Osteocyte (in vitro differentiated cells): ENCODE data around the gene KIFBP. TPM values are rescaled to one million over a fixed set of nuclear protein-coding genes. Genes with fewer than 3 reads are reported as not detected.

Experiments
- DNase-seq: peaks from one replicate; pipeline ENCODE4 v3.0.0; 2021; ENCODE audit warnings: mixed read lengths; ENCODE audit not compliant: unreplicated experiment; ENCODE audit errors: extremely low spot score
- H3K27ac Mint-ChIP-seq: one replicate; pipeline ENCODE4 v1.8.0; 2021; ENCODE audit warnings: mild to moderate bottlenecking, mixed read lengths; ENCODE audit not compliant: unreplicated experiment
- H3K27me3 Mint-ChIP-seq: one replicate; pipeline ENCODE4 v1.8.0; 2021; ENCODE audit warnings: mixed read lengths; ENCODE audit not compliant: unreplicated experiment
- H3K36me3 Mint-ChIP-seq: one replicate; pipeline ENCODE4 v1.8.0; 2021; ENCODE audit warnings: mixed read lengths; ENCODE audit not compliant: unreplicated experiment
- H3K4me1 Mint-ChIP-seq: one replicate; pipeline ENCODE4 v1.8.0; 2021; ENCODE audit warnings: mixed read lengths; ENCODE audit not compliant: unreplicated experiment
- H3K4me3 Mint-ChIP-seq: one replicate; pipeline ENCODE4 v1.8.0; 2021; ENCODE audit warnings: mild to moderate bottlenecking, moderate library complexity, mixed read lengths; ENCODE audit not compliant: unreplicated experiment
- H3K9me3 Mint-ChIP-seq: one replicate; pipeline ENCODE4 v1.8.0; 2021; ENCODE audit warnings: mixed read lengths; ENCODE audit not compliant: unreplicated experiment
- total RNA-seq: library from RNA; stranded (reverse); gene quantifications from 2 replicates; pipeline ENCODE4 v1.2.1, GENCODE V29; 2021
- TF ChIP-seq, protein P1 (sequence below): fragments of 200-600 bp; sonication (generic); IDR thresholded peaks from 2 replicates; pipeline ENCODE4 v1.5.0; 2021; ENCODE audit warnings: antibody characterized with exemption, mild to moderate bottlenecking, moderate library complexity

The KIFBP gene
- total RNA-seq, 1 donor from 2014 or later, result 29.9 TPM

GRCh38 chr10:69064762-69065328 lies 76.2 kb downstream of the KIFBP start:
- TF ChIP-seq, protein P1, sequence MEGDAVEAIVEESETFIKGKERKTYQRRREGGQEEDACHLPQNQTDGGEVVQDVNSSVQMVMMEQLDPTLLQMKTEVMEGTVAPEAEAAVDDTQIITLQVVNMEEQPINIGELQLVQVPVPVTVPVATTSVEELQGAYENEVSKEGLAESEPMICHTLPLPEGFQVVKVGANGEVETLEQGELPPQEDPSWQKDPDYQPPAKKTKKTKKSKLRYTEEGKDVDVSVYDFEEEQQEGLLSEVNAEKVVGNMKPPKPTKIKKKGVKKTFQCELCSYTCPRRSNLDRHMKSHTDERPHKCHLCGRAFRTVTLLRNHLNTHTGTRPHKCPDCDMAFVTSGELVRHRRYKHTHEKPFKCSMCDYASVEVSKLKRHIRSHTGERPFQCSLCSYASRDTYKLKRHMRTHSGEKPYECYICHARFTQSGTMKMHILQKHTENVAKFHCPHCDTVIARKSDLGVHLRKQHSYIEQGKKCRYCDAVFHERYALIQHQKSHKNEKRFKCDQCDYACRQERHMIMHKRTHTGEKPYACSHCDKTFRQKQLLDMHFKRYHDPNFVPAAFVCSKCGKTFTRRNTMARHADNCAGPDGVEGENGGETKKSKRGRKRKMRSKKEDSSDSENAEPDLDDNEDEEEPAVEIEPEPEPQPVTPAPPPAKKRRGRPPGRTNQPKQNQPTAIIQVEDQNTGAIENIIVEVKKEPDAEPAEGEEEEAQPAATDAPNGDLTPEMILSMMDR, result no peak
- no peaks in the 10 kb centered on the region for H3K36me3 Mint-ChIP-seq
- H3K27me3 Mint-ChIP-seq, result no peaks in the 10 kb centered on the region
- H3K9me3 Mint-ChIP-seq, result no peaks in the 10 kb centered on the region
- no peak overlapping the region for H3K4me3 Mint-ChIP-seq
- peaks cover 31% of the 10 kb centered on the region for H3K4me1 Mint-ChIP-seq
- peak overlapping the region; percentile 90 for H3K27ac Mint-ChIP-seq
- no peak for DNase-seq

DNA sequence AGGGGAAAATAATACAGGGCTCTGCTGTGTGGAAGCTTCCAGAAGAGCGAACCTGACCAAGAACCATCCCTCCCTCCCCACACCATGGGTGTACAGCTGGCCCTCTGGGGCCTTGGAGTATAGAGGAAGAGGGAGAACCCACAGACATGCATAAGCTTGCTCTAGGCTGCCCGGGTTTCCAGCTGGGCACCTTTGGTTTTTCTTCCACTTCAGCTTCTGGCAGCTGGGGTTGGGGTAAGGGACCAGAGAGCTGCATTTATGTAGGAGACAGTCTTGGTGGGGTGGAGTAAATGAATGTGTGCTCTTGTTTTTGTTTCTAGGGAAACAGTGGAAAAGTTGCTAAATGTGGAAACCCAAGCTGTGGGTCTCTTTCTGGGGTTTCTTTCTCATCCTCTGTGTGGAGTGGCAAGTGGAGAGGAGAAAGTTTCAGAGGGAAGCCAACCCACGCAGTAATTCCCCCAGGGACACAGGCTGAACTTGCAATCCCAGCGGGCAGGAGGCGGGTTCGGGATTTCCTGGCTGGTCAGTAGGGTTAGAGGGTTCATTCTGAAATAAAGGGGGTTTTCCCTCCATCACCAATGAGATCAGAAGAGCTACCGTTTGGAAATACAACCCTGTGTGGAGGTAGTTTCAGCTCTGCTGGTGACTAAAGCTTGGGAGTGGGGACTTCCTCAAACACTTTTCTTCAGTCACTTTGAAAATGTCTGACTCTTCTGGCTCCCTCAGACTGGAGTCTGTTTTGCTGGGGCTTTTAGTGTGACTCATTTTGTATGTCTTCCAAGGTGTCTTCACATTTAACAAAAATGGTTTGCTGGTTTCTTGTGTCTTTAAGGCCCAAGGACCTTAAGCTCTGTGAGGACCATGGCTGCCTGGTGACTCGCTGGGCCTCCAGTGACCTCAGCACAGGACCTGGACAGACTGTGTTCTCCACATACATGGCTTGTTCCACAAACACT lies 77.1 kb downstream of the KIFBP start:
- Mint-ChIP-seq H3K4me3 (no peak overlapping the region), H3K27me3 (no peaks in the 10 kb centered on the region), H3K27ac (peak overlapping the region; percentile 90), H3K9me3 (no peaks in the 10 kb centered on the region), H3K4me1 (peaks cover 31% of the 10 kb centered on the region), H3K36me3 (no peaks in the 10 kb centered on the region)
- TF ChIP-seq, protein P1, result no peak
- no peak for DNase-seq

Other genes starting within 250 kb of the KIFBP start
- gene STOX1, start 161.3 kb upstream of the KIFBP start, total RNA-seq, result 1.3 and 1.6 TPM in 2 replicates
- 37.6 and 41.4 TPM in 2 replicates for gene DDX50, start 87.5 kb upstream of the KIFBP start, total RNA-seq
- gene DDX21, start 32.6 kb upstream of the KIFBP start, total RNA-seq, result 53.9 and 54.1 TPM in 2 replicates
- gene SRGN, start 99.3 kb downstream of the KIFBP start, total RNA-seq, result 30.0 and 35.9 TPM in 2 replicates
- 59.4 and 62.2 TPM in 2 replicates for gene VPS26A, start 135.4 kb downstream of the KIFBP start, total RNA-seq
- 27.3 and 30.5 TPM in 2 replicates for gene SUPV3L1, start 191.4 kb downstream of the KIFBP start, total RNA-seq
- 0.19 TPM in 1 of 2 replicates, not detected in the other for gene HKDC1, start 231.5 kb downstream of the KIFBP start, total RNA-seq